Stimulated activated CD4-positive, alpha-beta T cell treated with anti-CD3 and anti-CD28 coated beads, Interleukin-2, amount 100 ng/mL, for 24 hours (primary cell): ENCODE measurements around the gene CERKL.
"Not testable (repeated sequence)": the region's sequence is repeated elsewhere in the genome, so short reads cannot be mapped to it uniquely, and the experiment has no call there.

Experiments
- DNase-seq, 2 donors: peaks; one replicate each; pipeline ENCODE4 v3.0.0-alpha.2; 2020

Gene CERKL, protein sequence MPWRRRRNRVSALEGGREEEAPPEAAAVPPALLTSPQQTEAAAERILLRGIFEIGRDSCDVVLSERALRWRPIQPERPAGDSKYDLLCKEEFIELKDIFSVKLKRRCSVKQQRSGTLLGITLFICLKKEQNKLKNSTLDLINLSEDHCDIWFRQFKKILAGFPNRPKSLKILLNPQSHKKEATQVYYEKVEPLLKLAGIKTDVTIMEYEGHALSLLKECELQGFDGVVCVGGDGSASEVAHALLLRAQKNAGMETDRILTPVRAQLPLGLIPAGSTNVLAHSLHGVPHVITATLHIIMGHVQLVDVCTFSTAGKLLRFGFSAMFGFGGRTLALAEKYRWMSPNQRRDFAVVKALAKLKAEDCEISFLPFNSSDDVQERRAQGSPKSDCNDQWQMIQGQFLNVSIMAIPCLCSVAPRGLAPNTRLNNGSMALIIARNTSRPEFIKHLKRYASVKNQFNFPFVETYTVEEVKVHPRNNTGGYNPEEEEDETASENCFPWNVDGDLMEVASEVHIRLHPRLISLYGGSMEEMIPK

DNA sequence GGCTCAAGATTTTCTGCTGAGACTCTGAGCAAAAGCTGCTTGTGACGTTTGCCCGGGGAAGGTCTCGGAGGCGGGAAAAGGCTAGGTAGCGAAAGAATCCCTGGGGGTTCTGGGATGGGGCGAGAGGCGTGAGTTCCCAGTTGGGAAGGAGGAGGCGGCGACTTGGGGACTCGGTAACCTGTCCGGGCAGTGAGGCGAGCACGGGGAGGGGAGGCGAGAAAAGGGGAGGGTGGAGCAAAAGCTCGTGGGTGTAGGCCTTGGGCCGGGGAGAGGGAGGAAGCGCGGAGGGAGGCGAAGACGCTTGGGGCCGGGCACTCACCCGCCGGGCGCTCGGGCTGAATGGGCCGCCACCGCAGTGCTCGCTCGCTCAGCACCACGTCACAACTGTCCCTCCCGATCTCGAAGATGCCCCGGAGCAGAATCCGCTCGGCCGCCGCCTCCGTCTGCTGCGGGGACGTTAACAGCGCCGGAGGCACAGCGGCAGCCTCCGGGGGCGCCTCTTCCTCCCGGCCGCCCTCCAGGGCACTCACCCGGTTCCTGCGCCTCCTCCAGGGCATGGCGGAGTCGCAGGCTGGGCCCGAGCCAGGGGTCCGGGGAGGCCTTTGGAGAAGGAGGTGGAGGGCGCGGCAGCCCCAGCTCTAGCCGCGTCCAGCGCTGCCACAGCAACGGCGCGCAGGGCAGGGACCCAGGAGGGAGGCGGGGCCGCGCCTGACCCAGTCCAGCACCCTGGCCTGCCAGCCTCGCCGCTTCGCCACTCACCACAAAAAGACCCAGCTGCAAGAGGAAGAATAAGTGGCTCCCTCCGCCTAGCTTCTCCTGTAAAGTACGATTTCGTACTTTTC is at the start of gene CERKL:
CERKL (minus strand) TSS at position 656 of the 842 bp plus-strand sequence; CDS start at position 557, 99 bp downstream.
- DNase-seq: peak in 1 of 2 donors; percentile 31

DNA sequence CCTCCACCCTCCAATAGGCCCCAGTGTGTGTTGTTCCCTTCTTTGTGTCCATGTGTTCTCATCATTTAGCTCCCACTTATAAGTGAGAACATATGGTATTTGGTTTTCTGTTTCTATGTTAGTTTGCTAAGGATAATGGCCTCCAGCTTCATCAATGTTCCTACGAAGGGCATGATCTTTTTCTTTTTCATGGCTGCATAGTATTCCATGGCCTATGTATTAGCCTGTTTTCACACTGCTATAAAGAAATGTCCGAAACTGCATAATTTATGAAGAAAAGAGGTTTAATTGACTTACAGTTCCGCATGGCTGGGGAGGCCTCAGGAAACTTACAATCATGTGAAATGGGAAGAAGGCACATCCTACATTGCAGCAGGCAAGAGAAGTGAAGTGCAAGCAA is 45.6 kb upstream of the CERKL start:
- not testable (repeated sequence) for DNase-seq

DNA sequence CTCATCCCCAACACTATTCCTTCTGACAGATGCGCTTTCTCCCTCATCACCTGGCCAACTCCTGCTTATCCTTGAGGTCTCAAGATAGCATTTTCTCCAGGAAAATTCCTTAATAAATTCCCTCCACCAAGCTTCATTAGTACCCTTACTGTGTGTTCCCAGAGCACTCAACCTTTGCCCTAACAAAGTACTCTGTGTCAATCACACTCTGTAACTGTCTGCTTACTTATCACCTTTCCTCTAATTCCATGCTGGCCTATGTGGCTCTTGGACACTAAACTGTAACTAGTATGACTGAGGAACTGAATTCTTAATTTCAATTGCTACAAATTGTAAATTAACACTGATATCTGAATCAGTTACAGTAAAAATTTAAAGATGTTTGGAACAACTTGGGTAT is 41.3 kb upstream of the CERKL start:
- DNase-seq: no peak

DNA sequence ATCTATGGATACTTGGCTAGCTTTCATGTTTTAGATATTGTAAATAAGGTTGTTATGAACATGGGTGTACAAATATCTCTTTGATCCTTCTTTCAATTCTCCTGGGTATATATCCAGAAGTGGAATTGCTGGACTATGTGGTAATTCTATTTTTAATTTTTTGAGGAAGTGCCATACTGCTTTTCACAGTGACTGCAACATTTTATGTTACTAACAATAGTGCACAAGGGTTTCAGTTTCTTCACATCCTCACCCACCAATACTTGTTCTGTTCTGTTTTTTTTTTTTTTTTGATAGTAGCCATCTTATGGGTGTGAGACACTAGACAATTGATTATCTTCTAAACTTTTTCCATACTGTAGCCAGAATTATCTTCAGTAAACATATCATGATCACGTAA is 40.7 kb upstream of the CERKL start:
- no peak for DNase-seq

DNA sequence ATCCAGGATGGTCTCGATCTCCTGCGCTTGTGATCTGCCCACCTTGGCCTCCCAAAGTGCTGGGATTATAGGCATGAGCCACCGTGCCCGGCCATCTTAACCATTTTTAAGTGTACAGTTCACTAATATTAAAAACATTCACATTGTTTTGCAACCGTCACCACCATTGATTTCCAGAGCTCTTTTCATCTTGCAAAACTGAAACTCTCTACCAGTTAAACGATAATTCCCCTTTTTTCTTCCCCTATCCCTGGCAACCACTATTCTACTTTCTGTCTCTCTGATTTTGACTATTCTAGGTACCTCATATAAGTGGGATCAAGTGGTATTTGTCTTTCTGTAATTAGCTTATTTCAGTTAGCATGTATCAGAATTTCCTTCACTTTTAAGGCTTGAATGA is 40.2 kb upstream of the CERKL start:
- DNase-seq: no peak

DNA sequence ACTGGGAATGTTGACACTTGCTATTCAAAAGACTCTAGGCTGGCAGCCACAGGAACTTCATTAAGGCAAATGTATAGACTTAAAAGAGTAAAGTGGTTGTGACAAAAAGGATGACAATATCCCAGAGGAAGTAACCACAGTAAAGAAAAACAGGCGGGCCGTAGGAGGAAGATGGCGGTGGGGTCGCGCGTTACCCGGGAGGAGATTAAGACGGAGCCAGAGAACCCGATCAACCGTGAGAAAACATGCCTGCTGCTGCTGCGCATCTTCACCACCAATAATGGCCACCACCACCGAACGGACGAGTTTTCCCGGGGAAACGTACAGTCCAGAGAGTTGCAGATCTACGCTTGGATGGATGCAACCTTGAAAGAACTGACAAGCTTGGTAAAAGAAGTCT is 37.4 kb upstream of the CERKL start:
- DNase-seq: no peak

DNA sequence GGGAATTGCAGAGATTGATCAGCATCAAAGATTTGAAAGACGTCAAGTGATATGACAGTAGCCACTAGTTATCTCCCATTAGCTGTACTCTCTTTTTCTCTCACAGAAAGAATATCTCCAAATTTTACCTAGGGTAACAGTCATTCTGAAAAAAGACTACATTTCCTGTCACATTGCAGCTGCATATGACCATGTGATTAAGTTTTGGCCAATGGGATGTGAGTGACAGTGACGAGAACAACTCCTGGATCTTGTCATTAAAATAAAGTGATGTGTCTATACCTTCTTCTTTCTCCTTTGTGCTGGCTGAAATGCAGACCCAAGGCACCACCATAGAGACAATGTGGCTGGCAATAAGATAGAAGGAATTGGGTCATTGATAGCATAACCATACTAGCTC is 34.0 kb upstream of the CERKL start:
- DNase-seq: no peak

DNA sequence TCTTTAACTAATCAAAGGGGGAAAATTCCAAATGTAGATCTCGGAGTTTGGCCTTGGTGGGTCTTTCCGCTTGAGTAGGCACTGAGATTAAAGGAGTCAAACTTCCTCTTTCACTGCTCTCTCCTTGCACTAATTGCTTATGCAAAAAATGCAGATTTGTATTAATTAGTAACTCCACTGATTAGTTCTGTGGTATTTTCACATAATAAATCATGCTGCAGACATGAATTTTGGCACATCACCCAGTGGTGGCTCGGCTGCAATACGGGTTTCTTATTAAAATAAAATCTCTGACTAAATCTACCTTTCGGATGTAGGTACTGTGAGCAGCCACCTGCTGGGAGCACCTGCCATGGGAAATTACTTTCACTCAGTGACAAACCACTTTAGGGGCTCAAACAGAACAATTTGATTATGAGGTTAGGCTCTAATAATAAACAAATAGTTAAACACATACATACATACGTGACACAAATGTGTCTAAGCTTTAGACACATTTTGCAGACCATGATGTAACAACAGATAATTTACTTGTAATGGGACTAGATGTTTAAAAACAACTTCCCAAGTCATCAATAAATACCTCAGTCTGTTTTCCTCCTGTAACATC is 29.8 kb upstream of the CERKL start:
- no peak for DNase-seq

DNA sequence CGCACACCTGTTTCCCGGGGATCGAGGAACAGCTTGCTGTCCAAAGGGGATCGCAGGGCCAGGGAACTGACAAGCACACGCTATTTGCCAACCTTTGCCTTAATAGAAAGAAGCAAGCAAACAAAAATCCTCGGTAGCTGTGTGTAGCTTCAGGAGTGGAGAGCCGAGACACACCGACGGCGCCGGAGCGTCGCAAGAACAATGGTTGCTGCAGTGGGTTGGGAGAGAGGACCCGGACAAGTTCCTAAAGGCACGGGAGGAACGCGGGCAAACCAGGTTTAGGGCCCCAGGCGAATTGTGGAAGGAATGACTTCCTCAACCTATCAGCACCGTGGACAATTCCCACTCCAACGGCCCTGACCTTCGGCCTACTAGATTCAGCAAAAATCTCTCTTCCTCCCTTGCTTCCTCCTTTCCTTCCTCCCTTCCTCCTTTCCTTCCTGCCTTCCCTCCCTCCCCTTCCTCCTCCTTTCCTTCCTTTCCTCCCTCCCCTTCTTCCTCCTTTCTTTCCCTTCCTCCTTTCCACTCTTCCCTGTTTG is 28.3 kb upstream of the CERKL start:
- DNase-seq: no peak

DNA sequence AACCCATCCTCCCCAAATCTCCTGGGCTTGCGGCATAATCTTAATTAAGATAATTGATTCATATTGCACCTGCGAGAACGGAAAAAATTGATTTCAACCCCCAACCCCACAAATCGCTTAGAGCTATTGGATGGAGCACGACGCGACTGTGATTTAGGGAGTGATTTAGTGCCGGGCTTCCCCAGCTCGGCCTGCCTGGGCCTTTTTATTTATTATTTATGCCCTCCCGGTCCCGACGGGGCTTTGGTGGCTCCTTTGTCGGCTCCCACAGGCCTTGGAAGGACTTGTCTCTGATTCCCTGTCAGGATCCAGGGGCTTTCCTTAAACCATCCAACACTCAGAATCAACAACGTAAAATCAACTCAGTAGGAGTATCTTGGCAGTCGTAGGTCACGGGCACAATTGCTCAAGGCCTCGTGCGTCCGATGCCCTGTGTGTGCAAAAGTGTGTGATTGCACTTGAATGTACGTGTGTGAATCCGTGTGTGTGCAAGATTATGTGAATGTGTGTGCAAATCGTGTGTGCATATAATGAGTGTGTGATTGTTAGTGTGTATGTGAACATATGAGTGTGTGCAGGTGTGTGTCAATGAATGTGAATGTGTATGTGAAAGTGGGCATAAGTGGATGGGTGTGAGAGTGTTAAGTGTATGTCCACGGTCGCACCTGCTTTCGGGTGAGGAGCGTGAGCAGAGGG is 27.7 kb upstream of the CERKL start:
- DNase-seq: no peak

DNA sequence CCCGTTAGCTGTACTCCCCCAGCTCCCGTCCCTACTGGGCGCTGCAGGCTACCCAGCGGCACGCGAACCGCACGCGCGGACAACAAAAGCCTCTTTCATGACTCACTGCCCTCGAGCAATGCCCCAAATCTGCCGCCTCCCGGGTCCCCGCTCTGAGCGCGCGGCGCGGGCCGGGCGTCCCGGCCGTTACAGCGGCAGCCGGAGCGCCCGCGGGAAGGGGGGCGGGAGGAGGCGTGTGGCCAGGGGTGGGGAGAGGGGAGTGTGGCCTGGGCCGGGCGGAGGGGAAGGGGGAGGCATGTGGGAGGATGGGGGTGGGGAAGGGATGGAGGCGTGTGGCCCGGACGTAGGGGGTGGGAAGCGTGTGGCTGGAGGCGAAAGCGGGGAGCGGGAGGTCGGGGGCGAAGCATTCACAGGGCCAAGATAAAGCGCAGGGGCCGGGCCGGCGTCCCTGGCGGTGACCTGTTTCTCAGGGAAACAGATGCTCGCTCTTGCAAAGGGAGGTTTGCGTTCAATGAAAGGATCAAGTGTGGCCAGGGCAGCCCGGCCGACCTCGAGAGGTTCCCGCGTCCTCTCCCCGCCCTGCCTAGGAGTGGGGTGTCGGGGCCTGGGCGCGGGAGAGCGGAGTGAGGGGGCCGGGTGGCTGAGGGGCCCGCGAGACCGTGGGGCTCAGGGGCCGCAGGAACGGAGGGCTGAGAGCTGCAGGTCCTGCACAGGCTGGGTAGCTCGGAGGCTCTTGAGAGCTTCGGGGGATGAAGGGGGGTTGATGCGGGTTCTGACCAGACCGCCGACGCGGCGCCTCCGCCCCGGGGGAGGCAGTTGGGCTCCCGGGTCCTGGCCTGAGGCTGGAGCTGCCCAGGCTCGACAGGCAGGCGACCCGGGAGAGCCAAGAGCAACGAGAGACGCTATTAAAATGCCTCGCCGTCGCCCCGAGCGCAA is 26.9 kb upstream of the CERKL start:
- peak in 1 of 2 donors; percentile 30 for DNase-seq

DNA sequence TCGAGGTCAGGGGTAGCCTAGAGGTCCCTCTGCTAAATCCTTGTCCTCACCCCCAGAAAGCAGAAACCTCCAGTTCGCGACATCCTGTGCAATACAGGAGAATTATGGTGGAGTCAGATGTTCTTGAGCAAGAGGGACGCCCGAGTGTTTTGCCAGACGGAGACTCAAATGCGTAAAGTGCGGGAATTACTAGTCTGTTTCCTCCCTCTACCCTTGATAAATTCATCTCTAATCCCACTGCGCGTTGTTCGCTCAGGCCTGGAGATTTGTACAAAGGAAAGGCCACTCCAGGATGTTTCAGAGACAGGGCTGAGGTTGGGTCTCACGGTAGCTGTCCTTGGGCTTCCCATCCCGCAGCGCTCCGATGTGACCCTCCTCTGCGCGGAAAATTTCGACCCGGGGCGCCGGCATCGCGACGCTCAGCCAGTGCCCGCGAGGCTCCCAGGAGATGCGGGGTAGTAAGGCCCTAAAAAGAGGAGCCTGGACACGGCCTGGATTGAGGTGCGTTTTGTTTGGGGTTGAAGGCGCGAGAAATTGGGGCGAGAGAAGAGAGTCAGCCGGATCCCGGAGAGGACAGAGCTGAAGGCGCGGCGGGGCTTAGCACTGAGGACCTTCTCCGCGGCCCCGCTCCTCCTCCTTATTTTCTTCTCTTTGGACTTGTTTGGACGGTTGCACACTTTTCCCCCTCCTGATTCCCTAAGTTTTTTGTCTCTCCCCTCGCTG is 26.1 kb upstream of the CERKL start:
- no peak for DNase-seq

DNA sequence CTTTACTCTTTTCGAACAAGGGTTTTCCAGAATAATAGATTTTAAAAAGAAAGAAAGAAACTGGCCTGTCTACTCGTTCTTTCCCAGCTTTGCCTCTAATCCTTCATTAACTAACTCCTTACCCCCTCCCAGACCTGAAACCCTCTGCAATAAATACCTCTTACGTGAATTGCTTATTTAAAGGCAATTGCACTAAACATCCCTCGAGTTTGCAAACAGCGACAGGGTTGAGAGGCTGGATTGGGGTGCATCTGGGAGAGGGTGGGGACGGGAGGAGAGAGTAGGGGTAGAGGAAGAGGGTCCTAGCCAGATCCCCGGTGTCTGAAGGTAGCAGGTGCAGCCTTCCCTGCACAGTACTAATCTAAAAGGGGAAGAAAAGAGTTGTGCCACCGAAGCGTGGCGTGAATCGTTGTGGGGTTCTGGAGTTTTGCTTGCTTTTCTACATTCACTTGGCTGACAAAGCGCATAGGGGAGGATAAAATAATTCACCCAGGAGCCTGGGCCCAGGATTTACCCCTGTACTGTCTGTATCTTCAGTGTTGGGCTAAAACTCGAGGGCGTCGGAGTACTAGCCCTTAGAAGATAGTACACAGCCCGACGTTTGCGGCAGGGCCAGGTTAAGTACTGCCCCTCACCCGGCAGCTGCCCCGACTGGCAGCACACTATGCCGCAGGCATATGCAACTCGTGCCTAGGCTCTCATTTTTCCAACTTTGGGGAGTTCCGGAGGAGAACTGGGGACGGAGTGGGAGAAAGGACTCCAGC is 25.3 kb upstream of the CERKL start:
- DNase-seq: no peak

DNA sequence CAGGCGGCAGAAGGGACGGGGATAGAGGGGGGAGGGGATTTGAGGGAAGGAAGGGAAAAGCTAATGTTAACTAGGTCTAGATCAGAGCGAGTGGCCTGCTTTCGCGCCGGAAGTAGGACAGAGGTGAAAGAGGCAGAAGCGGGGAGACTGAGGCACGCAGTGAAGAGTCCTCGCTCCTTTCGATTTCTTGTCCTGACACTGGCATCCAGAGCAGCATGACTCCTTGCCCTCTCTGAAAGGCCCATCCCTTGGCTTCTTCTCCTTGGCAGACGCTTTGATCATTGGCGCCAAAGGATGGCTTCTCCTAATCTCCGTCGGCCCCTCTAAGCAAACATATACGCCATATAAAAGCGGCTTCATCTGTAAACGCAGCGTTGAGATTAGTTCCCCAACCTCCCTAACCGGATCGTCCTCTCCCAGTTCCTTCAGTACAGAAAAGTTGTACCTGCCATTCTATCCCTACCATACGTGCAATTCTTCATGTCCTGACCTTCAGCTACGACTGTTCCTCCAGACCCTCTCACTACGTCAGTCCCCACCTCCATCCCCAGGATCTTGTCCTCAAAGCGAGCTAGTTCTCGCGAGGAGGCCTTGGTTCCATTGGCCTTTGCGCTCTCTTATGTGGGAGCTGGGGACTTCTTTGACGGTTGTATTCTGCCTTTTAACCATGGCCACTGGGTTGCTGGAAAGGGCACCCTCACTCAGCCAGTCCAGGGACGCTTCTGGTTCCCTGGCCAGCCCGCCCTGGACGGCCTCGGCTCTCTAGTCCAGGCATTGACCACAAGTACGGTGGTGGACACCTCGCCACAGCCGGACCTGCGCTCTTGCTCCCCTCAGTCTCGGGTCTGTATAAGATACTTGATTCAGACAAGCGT is 24.3 kb upstream of the CERKL start:
- no peak for DNase-seq

DNA sequence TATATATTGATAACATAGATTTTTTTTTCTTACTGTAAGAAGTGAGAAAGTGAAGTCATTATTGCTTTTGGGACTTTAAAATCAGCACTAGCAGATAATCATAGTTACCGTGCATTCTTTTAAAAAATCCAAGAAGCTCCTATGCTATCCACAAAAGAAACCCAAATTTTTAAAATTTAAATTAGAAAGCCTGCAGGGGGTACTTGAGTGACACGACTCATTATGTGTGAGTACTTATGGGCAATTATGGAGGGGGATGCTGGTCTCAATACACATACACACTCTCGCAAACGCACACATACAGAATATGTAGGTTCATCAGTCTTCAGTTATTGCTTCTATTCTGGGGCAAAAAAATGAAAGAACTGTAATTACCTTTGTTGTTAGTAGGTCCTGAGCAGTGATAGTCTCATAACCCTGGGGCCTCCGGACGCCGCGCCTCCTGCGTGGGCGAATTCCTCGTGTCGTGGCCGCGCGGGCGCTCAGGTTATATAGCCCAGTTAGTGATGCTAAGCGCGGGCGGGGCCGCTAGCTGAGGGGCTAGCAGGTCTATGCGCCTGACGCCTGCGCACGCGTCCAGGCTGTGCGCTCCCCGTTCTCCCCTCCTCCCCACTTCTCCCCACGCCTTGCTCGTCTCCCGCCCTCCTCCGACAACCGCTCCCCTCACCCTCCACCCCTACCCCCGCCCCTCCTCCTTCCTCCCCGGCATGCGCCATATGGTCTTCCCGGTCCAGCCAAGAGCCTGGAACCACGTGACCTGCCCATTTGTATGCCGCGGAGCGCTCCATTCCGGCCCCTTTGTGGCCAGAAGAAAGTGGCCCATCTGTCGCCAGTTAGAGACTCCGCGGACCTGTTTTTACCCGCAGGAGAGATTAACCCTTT is 23.4 kb upstream of the CERKL start, which contains the start of gene NEUROD1:
NEUROD1 (minus strand) TSS at position 463 of the 882 bp plus-strand sequence. CDS start 1,657 bp downstream, outside the sequence.
- DNase-seq: no peak

DNA sequence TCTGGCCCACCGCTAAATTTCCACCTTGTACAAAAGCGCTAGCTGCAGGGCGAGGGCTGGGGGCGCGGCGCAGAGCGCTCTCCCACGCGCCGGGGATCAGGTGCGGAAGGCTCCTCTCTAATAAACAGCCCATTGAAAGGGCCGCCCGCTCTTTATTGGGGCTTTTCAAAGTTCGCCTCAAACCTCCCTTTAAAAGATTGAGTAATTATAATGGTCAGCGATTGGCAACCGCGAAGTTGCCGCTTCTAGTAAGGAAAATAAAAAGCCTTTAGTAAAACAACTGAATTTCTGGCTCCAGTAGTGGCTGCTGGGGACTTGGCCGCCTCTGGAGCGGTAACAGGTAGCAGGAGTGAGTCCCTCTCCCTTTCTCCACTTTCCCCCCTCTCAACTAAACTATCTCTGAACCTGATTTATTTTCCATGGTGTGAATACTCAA is 22.7 kb upstream of the CERKL start:
- no peak for DNase-seq

DNA sequence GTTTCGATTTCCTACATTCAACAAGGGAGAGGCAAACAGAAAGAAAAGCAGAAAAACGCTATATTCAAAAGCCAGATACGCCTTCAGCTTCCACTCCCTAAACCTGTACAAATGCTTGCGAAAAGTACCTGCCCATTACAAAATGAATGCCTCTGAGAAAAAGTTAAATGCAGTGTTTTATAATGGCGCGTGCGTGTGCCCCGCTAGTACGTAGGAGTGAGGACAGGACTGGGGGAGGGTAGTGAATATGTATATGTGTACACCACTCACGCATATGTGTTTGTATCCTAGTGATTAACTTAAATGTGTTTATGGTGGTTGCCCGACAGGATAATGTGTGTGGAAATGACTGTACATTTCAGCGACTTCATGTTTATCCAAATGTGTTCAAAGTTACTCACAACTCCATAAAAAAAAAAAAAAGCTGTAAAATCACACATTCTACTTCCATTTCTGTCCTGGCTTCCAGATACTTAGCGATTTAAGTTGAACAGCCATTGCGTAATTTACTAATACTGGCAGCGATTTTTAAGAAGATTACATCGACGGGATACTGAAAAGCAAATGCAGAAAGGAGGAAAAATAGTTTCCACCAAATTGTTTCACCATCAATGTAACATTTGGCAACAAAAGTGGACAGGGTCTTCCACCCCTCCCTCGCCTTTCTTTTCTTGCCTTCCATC is 22.1 kb upstream of the CERKL start:
- no peak for DNase-seq
